GM10248 (cell line): ENCODE results near the gene TBC1D1.

ENCODE experiments used
- CTCF ChIA-PET: fragments of 300-600 bp; sonication (Branson Sonifier 250); formaldehyde crosslinking; extraction: SDS; loops from one replicate; lab custom pipeline; 2021; ENCODE audit warnings: antibody characterized with exemption; lab: Yijun Ruan, JAX
- POLR2A ChIA-PET: fragments of 350-650 bp; sonication (Branson Sonifier 250); formaldehyde crosslinking; extraction: SDS; loops from one replicate; lab custom pipeline; 2020; ENCODE audit warnings: antibody characterized with exemption; lab: Yijun Ruan, JAX
- DNase-seq: peaks from one replicate; pipeline ENCODE4 v3.0.0; 2012; ENCODE audit errors: extremely low spot score
- CTCF ChIP-seq: IDR thresholded peaks from 2 replicates; pipeline ENCODE4 v1.5.1; 2012; ENCODE audit warnings: mild to moderate bottlenecking, low read depth; ENCODE audit errors: extremely low read depth, missing control alignments, control extremely low read depth

The TBC1D1 gene

DNA sequence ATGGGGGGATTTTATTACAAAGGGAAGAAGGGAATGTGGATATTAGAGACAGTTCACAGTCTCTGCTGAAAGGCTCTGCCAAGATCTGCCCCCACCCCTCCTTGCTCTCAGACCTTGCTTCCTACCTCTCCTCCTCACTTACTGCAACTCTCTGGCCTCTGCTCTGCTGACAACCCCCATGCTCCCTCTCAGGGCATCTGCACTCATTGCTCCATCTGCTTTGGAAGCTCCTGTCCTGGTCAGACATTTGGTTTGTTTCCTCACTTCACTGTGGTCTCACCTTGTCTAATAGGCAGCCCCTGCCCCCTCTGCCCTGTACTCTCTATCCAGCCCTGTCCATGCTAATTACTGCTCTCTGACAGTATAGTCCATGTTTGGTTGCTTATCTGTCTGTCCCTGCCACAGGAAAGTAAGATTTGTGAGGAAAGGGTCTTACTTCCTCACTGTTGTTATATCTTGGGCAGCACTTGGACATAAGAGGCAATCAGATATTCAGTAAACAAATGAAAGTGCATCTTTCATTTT lies 258.6 kb downstream of the TBC1D1 start:
- DNase-seq = no peak
- no peak for TF ChIP-seq CTCF
- ChIA-PET POLR2A (interaction anchor here (0.7 kb wide), 2 partner anchors 41 to 381 kb away, joined by 4 to 5 read pairs; no protein-coding TSS in a partner anchor), CTCF (interaction anchor here (1.0 to 1.2 kb wide), 2 partner anchors 16 to 17 kb away, joined by 3 to 4 read pairs; no protein-coding TSS in a partner anchor)

DNA sequence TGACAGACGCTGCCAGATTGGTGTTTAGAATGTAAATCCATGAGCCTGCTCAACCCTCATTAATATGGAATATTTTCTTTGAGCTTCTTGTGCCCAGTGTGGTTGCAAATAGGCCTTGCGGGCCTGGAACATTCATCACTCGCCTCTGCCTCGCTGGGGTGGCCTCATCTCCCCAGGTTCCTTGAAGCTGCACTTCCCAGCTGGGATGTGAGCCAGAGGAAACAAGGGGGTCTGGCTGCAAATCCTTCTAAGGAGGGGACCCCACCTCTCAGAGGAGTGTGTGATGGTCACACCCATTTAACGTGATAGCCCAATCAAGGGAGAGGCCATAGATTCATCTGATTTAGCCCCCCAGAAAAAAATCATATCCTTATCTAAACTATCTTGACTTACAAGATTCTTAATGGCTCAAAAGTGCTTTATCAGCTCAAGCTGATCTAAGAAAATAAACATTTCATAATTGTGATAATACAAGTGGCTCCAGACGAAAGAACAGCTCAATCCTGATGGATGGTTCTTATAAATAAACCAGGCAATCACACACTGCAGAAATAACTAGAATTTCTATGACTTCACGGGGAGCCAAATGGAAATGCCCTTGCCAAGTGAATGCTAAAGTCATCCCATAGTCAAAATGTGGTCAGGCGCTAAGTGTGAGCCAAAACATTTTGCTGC lies 259.2 kb downstream of the TBC1D1 start:
- ChIA-PET POLR2A (no interaction called here), CTCF (interaction anchor here (1.0 to 1.2 kb wide), 3 partner anchors 9 to 18 kb away, joined by 3 to 4 read pairs (median 3); no protein-coding TSS in a partner anchor)
- DNase-seq = no peak
- no peak for TF ChIP-seq CTCF

- ChIA-PET CTCF (interaction anchor here (1.2 kb wide), 3 partner anchors 10 to 23 kb away, joined by 3 to 4 read pairs (median 3); no protein-coding TSS in a partner anchor), POLR2A (no interaction called here)
- no peak for TF ChIP-seq CTCF
- DNase-seq = no peak
These were observed 259.9 kb downstream of the TBC1D1 start for GRCh38 chr4:38150766-38151165.

DNA sequence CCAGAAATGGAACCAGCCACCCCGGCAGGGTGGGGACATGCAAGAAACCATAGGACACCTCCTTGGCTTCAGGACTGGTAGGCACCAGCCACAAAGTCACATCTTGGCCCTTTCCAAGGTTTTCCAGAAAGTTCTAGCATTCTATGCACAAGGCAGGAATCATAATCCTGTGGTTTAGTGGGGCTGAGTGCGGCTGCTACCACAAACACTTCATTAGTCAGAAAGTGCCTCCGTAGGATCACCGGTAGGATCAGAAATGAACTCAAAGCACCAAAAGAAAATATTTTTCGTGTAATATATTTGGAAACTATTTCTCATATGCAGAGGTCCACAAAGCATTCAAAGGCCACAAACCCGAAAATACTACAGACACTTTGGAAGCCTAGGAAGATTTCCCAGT lies 261.0 kb downstream of the TBC1D1 start:
- TF ChIP-seq CTCF = no peak
- DNase-seq = no peak
- POLR2A ChIA-PET = no interaction called here
- CTCF ChIA-PET = interaction anchor here (1.1 to 1.5 kb wide), 4 partner anchors 10 to 608 kb away, joined by 3 to 9 read pairs (median 4); no protein-coding TSS in a partner anchor

DNA sequence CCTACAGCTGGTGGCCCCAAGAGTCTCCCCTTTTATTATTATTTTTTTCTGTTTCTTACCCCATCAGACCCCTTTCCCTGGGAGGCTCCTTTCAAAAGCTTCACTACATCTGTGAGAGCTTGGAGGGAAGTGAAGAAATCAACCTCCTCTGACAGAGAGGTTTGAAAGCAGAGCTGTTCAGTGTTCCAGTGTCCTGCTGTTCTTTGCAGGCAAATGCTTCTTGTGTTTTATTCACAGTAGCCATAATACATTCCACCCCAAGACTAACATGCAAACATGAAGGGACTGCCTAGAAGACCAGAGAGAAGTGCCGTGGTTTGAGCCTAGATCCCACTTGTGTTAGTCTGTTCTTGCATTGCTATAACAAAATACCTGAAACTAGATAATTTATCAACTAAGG lies 261.4 kb downstream of the TBC1D1 start:
- no peak for TF ChIP-seq CTCF
- ChIA-PET POLR2A (interaction anchor here (0.6 kb wide), 1 partner anchor 515 kb away, joined by 3 read pairs; no protein-coding TSS in a partner anchor), CTCF (interaction anchor here (0.9 to 1.8 kb wide), 7 partner anchors 8 to 607 kb away, joined by 3 to 9 read pairs (median 4); no protein-coding TSS in a partner anchor)
- DNase-seq = no peak

GRCh38 chr4:38152721-38153386 lies 262.0 kb downstream of the TBC1D1 start:
- ChIA-PET POLR2A (interaction anchor here (0.6 kb wide), 1 partner anchor 515 kb away, joined by 3 read pairs; no protein-coding TSS in a partner anchor), CTCF (interaction anchor here (0.9 to 1.8 kb wide), 7 partner anchors 8 to 607 kb away, joined by 3 to 9 read pairs (median 4); no protein-coding TSS in a partner anchor)
- no peak for DNase-seq
- TF ChIP-seq CTCF = no peak
